HepG2 (cell line): ENCODE measurements around the gene MAN1C1. TPM values are rescaled to one million over a fixed set of nuclear protein-coding genes. Genes with fewer than 3 reads are reported as not detected.

Source experiments
- ATAC-seq: fragments of 200-7000 bp; cut with Tn5 transposase; 3 replicates; pipeline ENCODE4 v1.9.1; 2020; ENCODE audit warnings: mild to moderate bottlenecking, moderate library complexity
- BruUV-seq: library from RNA; stranded (reverse); fragments of 400-500 nt; replicated peaks from 2 replicates; lab custom pipeline; 2021; lab: Mats Ljungman, UMichigan
- CTCF ChIA-PET: fragments of 300-600 bp; formaldehyde crosslinking; extraction: SDS; loops from one replicate; lab custom pipeline; 2021; ENCODE audit warnings: low total read pairs, inconsistent platforms, low intra/inter-chr PET ratio; lab: Yijun Ruan, JAX
- POLR2A ChIA-PET: fragments of 350-600 bp; sonication (Branson Sonifier 250); formaldehyde crosslinking; loops from one replicate; lab custom pipeline; 2020; ENCODE audit warnings: antibody characterized with exemption, inconsistent platforms; lab: Yijun Ruan, JAX
- DNase-seq: peaks from one replicate; pipeline ENCODE4 v3.0.0-alpha.2; 2015; ENCODE audit warnings: low spot score
- FAIRE-seq: peaks from 3 replicates; lab custom pipeline; 2011; peaks lifted over from hg19 to GRCh38; lab: Jason Lieb, UNC
- H2AFZ ChIP-seq: one replicate; pipeline ENCODE4 v1.6.1; 2011; ENCODE audit warnings: low read length, inconsistent platforms
- H3K27ac ChIP-seq: fragments of 300-600 bp; 3 replicates; pipeline ENCODE4 v1.8.0; 2011; ENCODE audit warnings: mixed run types, mild to moderate bottlenecking, mixed read lengths, low read length, inconsistent platforms; ENCODE audit not compliant: insufficient read depth; ENCODE audit errors: extremely low read length
- H3K27me3 ChIP-seq, 2 experiments: fragments of 200-600 bp in 1 of 2; 2 replicates in 1 of 2; 3 replicates in 1 of 2; pipeline versions ENCODE4 v1.6.0 to v1.8.0; 2011; ENCODE audit warnings: low read length in 2 of 2, mild to moderate bottlenecking in 2 of 2, moderate library complexity in 2 of 2, inconsistent platforms in 1 of 2; ENCODE audit not compliant: insufficient read depth in 2 of 2, control insufficient read depth in 1 of 2
- H3K36me3 ChIP-seq, 2 experiments: fragments of 200-600 bp in 1 of 2; replicated peaks in 1 of 2; 2 replicates in 1 of 2; 3 replicates in 1 of 2; pipeline versions ENCODE4 v1.5.1 to v1.8.0; 2011; ENCODE audit warnings: low read length in 2 of 2, inconsistent platforms in 1 of 2; ENCODE audit not compliant: insufficient read depth in 2 of 2, control insufficient read depth in 1 of 2
- H3K4me1 ChIP-seq: 2 replicates; pipeline ENCODE4 v1.5.1; 2012; ENCODE audit warnings: low read length, inconsistent platforms; ENCODE audit not compliant: insufficient read depth
- H3K4me2 ChIP-seq: 2 replicates; pipeline ENCODE4 v1.6.0; 2011; ENCODE audit warnings: low read depth, low read length, inconsistent platforms
- H3K4me3 ChIP-seq, 3 experiments: fragments of 200-600 bp in 1 of 3; sonication (generic), shearing (Covaris generic) in 1 of 3; replicated peaks in 1 of 3; 2 replicates each; pipeline ENCODE4 v1.5.1; 2011 to 2016; ENCODE audit warnings: low read length in 3 of 3, inconsistent platforms in 2 of 3, low read depth in 2 of 3, mild to moderate bottlenecking in 2 of 3, control low read depth in 1 of 3, mixed read lengths in 1 of 3; ENCODE audit not compliant: insufficient read depth in 1 of 3
- H3K79me2 ChIP-seq: one replicate; pipeline ENCODE4 v1.6.1; 2011; ENCODE audit warnings: low read length, inconsistent platforms; ENCODE audit not compliant: insufficient read depth
- H3K9ac ChIP-seq: 2 replicates; pipeline ENCODE4 v1.6.0; 2011; ENCODE audit warnings: mild to moderate bottlenecking, low read depth, low read length, inconsistent platforms; ENCODE audit not compliant: insufficient read depth
- H3K9me3 ChIP-seq: 2 replicates; pipeline ENCODE4 v1.5.1; 2012; ENCODE audit warnings: mild to moderate bottlenecking, low read length
- H4K20me1 ChIP-seq: 2 replicates; pipeline ENCODE4 v1.6.0; 2011; ENCODE audit warnings: inconsistent platforms, mild to moderate bottlenecking, low read length, moderate library complexity; ENCODE audit not compliant: insufficient read depth
- LCORL ChIP-seq, 2 experiments: fragments of 450-650 bp in 1 of 2; sonication (generic) in 1 of 2; formaldehyde crosslinking in 1 of 2; IDR thresholded peaks; 2 replicates each; pipeline versions ENCODE4 v1.5.0 to v1.6.1; 2017 to 2020; ENCODE audit warnings: antibody characterized with exemption in 1 of 2, missing genetic modification reagents in 1 of 2
- SNAPC5 ChIP-seq: sonication (generic); formaldehyde crosslinking; IDR thresholded peaks from 2 replicates; pipeline ENCODE4 v1.8.1; 2023; ENCODE audit warnings: mild to moderate bottlenecking, missing genetic modification reagents, borderline replicate concordance
- ZFP36 ChIP-seq: fragments of 150-350 bp; IDR thresholded peaks from 2 replicates; pipeline ENCODE4 v1.6.1; 2018; ENCODE audit warnings: borderline replicate concordance, low read length, low read depth; ENCODE audit not compliant: partially characterized antibody
- ZNF101 ChIP-seq: sonication (generic); formaldehyde crosslinking; IDR thresholded peaks from 2 replicates; pipeline ENCODE4 v1.4.0; 2020; ENCODE audit warnings: mild to moderate bottlenecking, low read depth, missing genetic modification reagents, borderline replicate concordance
- ZNF17 ChIP-seq: sonication (generic); formaldehyde crosslinking; IDR thresholded peaks from 2 replicates; pipeline ENCODE4 v1.5.0; 2020; ENCODE audit warnings: mild to moderate bottlenecking, missing genetic modification reagents
- ZNF253 ChIP-seq: sonication (generic); formaldehyde crosslinking; IDR thresholded peaks from 2 replicates; pipeline ENCODE4 v1.8.0; 2022; ENCODE audit warnings: mild to moderate bottlenecking, missing genetic modification reagents, borderline replicate concordance
- ZNF510 ChIP-seq: sonication (generic); formaldehyde crosslinking; IDR thresholded peaks from 2 replicates; pipeline ENCODE4 v1.4.0; 2020; ENCODE audit warnings: low read depth, mild to moderate bottlenecking, missing genetic modification reagents
- WGBS: methylation state at CpG from one replicate; pipeline ENCODE4 v1.1.6; 2017; ENCODE audit warnings: low lambda C conversion rate; 5-methylcytosine and 5-hydroxymethylcytosine counted together
- in situ Hi-C: cut with HindIII; loops from 2 replicates; pipeline ENCODE4 v1.10.0; 2017; ENCODE audit warnings: low pct_unique_long_range_greater_than_20kb; ENCODE audit not compliant: extremely low pct_ligation_motif_present
- intact Hi-C: fragments of 100-400 bp; cut with micrococcal nuclease; formaldehyde crosslinking; loops from one replicate; pipeline ENCODE4 v1.10.0; 2022; ENCODE audit not compliant: unreplicated experiment
- polyA plus RNA-seq, 8 experiments: library from polyadenylated mRNA; depleted of rRNA in 3 of 8; stranded (reverse) in 7 of 8; unstranded in 1 of 8; fragments of >200 nt; fragmentation: Illumina TruSeq in 4 of 8; extraction: Trizol in 4 of 8; gene quantifications; 2 replicates each; pipeline versions ENCODE4 v1.2.1 to v1.2.3, GENCODE V29; 2011 to 2016; ENCODE audit warnings: low read depth in 4 of 8, missing spikeins in 1 of 8, mixed read lengths in 1 of 8; ENCODE audit not compliant: insufficient read depth in 1 of 8
- total RNA-seq, 5 experiments: library from RNA; depleted of rRNA; stranded (reverse); fragments of >200 nt; fragmentation: Illumina TruSeq; extraction: Trizol; gene quantifications; 2 replicates each; pipeline ENCODE4 v1.2.3, GENCODE V29; 2016; ENCODE audit warnings: low read depth in 1 of 5

Gene MAN1C1
- total and polyA plus RNA-seq, 2 of the 13 experiments (the other 11 are each of a cell fraction or from before 2014, with no cell fraction given) = 0.18 to 0.49 TPM

DNA sequence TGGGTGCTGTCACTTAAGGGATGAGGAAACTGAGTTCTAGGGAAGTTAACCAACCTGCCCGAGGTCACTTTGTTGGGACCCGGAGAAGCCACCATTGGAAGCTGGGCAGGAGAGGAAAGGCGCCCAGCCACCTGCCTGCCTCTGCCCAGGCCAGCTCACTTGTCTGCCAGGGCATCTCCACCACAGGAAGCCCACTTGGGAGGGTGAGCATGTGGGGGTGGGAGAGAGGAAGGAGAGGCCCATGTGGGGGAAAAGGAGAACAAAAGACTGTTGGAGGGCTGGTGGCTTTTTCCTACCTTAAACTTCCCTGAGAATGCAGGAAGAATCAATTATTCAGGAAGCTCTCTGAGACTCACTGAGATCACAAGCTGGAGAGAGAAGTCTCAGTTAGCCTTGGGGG, 139.6 kb downstream of the MAN1C1 start:
- TF ChIP-seq LCORL (IDR thresholded peaks at IDR 0.05) (no peak), LCORL (CRISPR knock-in tag; IDR thresholded peaks at IDR 0.05) (no peak)
- 50% methylated on average over 3 of the region's 3 CpGs for WGBS
- Histone ChIP-seq H3K79me2 (no peaks in the 10 kb centered on the region), H3K4me1 (no peaks in the 10 kb centered on the region), H3K9ac (no peak overlapping the region), H3K4me2 (no peak overlapping the region), H3K4me3 (no peak overlapping the region), H3K27ac (no peak overlapping the region), H4K20me1 (no peaks in the 10 kb centered on the region), H3K27me3 (peaks cover 10 to 78% of the 10 kb centered on the region in 2 experiments), H3K9me3 (no peaks in the 10 kb centered on the region), H3K36me3 (no peaks in the 10 kb centered on the region), H2AFZ (no peak overlapping the region)
- in situ Hi-C loops = loop anchor here (5.0 kb wide), 1 partner anchor 41 kb away; no protein-coding TSS in a partner anchor
- intact Hi-C loops = loop anchor here (5.0 kb wide), 1 partner anchor 41 kb away; no protein-coding TSS in a partner anchor
- ChIA-PET CTCF (no interaction called here), POLR2A (no interaction called here)
- BruUV-seq = no TSS peak
- ATAC-seq (no peak), FAIRE-seq (no peak), DNase-seq (no peak)

DNA sequence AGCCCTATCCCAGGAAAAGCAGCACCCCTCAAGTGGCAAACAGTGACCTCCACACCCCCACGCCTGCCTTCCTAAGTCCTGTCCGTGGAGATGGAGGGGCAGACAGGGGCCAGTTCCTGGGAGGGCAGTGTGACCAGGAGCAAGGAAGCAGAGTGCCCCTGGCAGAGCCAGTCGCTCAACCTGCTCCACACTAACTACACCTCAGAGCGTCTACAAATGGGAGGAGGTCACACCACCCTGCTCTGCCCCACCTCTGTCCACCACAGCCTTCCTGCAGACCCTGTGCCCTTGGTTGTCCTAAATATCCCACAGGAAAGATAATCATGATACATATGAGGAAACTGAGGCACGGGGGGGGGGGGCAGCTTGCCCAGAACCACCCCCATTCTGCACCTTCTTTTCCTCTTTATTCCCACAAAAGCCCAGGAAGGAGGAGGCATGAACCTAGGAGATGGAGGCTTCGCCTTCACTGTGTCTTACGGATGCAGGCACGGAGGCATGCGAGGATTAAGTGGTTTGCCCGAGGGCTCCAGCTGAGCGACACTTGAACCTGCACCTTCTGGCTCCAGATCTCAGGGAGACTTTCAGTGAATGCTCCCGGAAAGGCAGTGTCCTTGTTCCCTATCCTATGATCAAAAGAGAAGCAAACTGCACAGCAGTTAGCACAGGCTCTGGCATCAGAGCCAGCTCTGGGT, 140.7 kb downstream of the MAN1C1 start:
- Histone ChIP-seq H3K4me1 (no peaks in the 10 kb centered on the region), H3K9me3 (no peaks in the 10 kb centered on the region), H2AFZ (no peak overlapping the region), H3K9ac (no peak overlapping the region)
- no peak for ATAC-seq
- TF ChIP-seq ZNF101 (CRISPR knock-in tag) (no peak), ZNF17 (no peak), SNAPC5 (CRISPR knock-in tag) (no peak), ZFP36 (no peak), ZNF510 (no peak), ZNF253 (no peak)
- TF ChIP-seq, all 625 proteins: peak for 0
- Histone ChIP-seq H3K27ac (no peak overlapping the region), H3K27me3 (peaks cover 6 to 71% of the 10 kb centered on the region in 2 experiments), H3K36me3 (no peaks in the 10 kb centered on the region), H3K79me2 (no peaks in the 10 kb centered on the region), H4K20me1 (no peaks in the 10 kb centered on the region), H3K4me2 (no peak overlapping the region), H3K4me3 (no peak overlapping the region)
- FAIRE-seq = no peak
- ChIA-PET CTCF (no interaction called here), POLR2A (no interaction called here)
- intact Hi-C loops = loop anchor here (5.0 kb wide), 1 partner anchor 40 kb away; no protein-coding TSS in a partner anchor
- 32% methylated on average over 6 of the region's 12 CpGs for WGBS
- no TSS peak for BruUV-seq
- in situ Hi-C loops = loop anchor here (5.0 kb wide), 1 partner anchor 40 kb away; no protein-coding TSS in a partner anchor
- DNase-seq = no peak
